Fibroblast of mammary gland (primary cell): Measurements from ENCODE around the gene SSBP3.
A peak's percentile ranks its signal among the peaks of the same experiment; 100 is the strongest.

ENCODE experiments used
- DNase-seq: peaks from one replicate; pipeline ENCODE4 v3.0.0-alpha.2; 2010; ENCODE audit warnings: low read depth
- H3K4me3 ChIP-seq: 2 replicates; pipeline ENCODE4 v1.5.1; 2011; ENCODE audit warnings: low read depth, mild to moderate bottlenecking, low read length, moderate library complexity; ENCODE audit not compliant: control insufficient read depth
- TF ChIP-seq, protein P1 (sequence below): conservative IDR thresholded peaks from 2 replicates; pipeline ENCODE4 v1.5.1; 2011; ENCODE audit warnings: low read depth, low read length, inconsistent platforms; ENCODE audit not compliant: control insufficient read depth, insufficient read depth

The SSBP3 gene

DNA sequence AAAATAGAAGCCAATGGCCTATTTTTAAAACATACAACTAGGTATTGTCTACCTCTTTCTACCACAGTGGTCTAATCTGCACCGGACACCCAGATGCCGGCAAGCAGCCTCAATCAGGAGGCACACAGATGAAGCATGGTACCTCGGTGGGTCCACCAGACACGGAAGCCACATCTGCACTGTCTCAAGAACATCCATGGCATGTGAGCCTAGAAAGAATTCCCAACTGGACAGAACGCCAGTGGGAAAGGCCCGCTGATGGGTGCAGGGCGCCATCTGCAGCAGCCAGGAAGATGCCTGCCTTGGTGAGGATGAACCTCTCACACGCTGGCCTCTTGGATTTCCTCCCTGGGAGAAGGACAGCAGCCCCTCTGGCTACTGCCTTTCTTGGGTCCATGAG, 126.7 kb downstream of the SSBP3 start:
- TF ChIP-seq, protein P1, sequence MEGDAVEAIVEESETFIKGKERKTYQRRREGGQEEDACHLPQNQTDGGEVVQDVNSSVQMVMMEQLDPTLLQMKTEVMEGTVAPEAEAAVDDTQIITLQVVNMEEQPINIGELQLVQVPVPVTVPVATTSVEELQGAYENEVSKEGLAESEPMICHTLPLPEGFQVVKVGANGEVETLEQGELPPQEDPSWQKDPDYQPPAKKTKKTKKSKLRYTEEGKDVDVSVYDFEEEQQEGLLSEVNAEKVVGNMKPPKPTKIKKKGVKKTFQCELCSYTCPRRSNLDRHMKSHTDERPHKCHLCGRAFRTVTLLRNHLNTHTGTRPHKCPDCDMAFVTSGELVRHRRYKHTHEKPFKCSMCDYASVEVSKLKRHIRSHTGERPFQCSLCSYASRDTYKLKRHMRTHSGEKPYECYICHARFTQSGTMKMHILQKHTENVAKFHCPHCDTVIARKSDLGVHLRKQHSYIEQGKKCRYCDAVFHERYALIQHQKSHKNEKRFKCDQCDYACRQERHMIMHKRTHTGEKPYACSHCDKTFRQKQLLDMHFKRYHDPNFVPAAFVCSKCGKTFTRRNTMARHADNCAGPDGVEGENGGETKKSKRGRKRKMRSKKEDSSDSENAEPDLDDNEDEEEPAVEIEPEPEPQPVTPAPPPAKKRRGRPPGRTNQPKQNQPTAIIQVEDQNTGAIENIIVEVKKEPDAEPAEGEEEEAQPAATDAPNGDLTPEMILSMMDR, result no peak
- H3K4me3 ChIP-seq, result no peak overlapping the region
- DNase-seq, result no peak

DNA sequence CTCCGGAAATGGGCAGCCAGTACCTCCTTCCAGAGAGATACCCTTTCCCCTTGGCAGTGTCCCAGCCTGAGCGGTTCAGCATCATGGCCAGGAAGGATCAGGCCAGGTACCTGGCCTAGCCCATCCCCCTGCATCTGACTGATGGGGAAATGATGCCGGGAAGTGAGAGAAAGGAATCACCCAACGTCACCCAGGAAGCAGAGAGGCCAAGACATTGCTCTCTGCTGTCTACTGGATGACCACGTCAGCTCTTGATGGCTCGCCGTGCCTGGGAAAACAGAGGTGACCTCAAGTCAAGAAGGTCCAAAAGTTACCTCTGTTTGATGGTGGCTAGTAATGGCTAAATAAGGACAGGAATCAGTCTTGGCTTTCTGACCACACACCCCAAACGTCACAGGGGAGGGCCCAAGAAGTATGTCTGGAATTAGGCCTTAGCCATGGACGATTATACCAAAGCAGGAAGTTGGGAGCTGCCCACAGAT, 127.2 kb downstream of the SSBP3 start:
- H3K4me3 ChIP-seq, result no peak overlapping the region
- DNase-seq, result no peak
- TF ChIP-seq, protein P1, result no peak

DNA sequence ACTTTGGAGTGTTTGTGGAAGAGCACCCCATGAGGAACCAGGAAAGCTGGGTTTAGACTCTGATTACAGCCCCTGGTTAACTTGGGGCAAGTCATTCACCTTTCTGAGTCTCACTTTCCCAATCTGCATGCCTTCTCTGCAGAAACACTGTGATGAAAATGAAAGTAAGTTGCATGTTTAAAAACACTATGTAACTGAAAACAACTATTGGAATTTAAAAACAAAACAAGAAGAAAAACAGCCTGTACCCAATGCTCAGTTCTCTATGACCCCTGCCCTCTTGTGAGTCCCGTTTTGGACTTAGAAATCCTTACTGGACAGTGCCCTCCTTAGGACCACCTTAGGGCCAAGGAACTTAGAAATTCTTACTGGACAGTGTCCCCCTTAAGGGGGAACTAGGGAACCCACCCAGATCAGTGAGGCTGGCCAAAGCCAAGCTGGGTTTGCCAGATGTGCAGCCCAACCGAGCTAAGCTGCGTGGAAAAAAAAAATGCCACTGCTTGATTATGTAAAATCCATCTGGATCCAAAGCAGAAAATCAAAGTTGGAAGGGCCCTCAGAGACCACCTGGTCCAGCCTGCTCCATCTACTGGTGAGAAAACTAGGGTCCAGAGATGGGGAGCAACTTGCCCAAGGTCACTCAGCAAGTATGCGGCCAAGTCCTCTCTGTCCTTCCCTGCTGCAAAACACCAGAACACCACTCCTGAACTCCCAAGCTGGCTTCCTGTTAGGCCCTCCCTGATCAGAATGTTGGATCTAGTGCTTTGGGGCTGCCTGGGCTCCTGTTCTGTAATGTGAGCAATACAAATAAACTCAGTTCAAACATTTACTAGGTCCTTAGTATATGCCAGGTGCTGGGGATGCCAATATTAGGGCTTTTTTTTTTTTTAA, 128.5 kb downstream of the SSBP3 start:
- DNase-seq, result peak; percentile 17
- TF ChIP-seq, protein P1, result no peak
- H3K4me3 ChIP-seq, result no peak overlapping the region

DNA sequence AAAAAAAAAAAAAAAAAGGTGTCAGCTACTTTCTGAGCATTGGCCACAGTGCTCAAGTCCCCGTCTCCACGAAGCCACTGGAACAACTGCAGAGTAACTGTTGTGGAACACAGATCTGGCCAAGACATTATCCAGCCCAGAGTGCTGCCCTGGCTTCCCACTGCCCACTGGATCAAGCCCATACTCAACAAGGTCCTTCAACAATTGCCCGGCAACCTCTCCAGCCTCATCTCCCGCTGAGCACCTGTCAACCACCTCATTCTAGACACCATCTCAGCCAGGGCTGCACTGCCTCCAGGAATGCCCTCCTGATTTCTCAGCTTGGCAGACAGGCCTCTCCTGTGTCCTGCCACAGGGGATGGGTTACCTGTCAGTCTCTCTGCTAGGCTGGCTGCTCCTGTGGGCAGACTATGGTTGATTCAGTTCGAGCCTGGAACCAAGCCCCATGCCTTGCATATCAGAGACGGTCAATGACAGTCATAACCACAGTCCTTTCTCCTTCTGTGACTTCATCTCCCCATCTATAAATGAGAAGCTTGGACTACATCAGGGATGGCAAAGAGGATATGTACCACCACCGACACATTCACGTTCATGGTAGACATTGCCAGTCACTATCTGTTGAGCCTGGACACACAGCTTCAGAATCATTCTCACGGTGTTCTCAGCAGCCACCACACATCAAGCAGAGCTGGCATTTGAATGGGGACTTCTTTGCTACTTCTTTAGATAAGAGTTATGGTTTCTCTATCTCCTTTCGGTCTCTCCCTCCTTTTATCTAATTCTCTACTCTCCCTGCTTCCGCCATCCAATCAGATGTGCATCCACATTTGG, 129.4 kb downstream of the SSBP3 start:
- DNase-seq, result no peak
- no peak overlapping the region for H3K4me3 ChIP-seq
- TF ChIP-seq, protein P1, result no peak

DNA sequence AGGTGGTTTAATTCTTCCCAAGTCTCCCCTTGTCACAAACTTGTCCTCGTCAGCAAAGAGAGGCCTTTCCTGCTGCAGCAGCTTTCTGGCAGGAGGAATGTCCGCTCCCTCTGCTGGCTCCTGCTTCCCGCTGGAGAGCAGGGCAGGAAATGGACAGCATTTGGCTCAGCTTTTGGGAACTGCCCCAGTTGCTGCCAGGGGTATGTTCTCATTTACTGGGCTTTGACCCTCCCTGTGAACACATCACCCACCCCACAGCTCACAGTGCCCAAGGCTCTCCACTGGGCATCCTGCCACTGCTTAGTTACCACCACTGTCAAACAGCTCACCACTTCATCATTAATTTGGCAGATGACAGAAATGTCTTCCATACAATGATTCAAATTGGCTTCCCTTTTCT, 130.8 kb downstream of the SSBP3 start:
- TF ChIP-seq, protein P1, result peak; percentile 43
- no peak overlapping the region for H3K4me3 ChIP-seq
- DNase-seq, result peak; percentile 72

DNA sequence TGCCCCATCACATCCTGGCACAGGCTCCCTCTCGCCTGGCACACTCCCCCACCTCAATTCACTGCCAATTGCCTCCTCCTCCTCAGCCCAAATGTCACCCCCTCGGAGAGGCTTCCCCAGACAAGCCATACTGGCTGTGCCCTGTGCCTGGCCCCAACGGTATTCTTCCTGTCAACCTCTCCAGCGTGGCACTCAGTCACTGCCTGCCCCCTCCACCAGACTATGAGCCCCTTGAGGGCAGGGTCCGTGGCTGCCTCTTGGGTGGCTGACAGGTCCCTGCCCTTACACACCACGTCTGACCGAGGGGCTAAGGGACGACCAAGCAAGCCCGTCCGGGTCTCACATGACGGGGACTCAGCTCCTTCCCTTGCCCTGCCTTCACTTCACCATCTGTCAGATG, 131.3 kb downstream of the SSBP3 start:
- H3K4me3 ChIP-seq, result no peak overlapping the region
- no peak for DNase-seq
- TF ChIP-seq, protein P1, result no peak
